ENCODE data around the gene MED13L. TPM values are rescaled to one million over a fixed set of nuclear protein-coding genes. Genes with fewer than 3 reads are reported as not detected.
A peak's percentile ranks its signal among the peaks of the same experiment; 100 is the strongest.

Gene MED13L
- total and polyA plus RNA-seq, 8 donors = 92.4 to 123 (median 97.0) TPM

GRCh38 chr12:116200812-116201211 lies 76.7 kb downstream of the MED13L start:
- H3K9me3 ChIP-seq = no peaks in the 10 kb centered on the region
- H3K27ac ChIP-seq = no peak overlapping the region
- H3K36me3 ChIP-seq = peaks cover 0 to 3% of the 10 kb centered on the region in 2 donors
- TF ChIP-seq, protein P1, sequence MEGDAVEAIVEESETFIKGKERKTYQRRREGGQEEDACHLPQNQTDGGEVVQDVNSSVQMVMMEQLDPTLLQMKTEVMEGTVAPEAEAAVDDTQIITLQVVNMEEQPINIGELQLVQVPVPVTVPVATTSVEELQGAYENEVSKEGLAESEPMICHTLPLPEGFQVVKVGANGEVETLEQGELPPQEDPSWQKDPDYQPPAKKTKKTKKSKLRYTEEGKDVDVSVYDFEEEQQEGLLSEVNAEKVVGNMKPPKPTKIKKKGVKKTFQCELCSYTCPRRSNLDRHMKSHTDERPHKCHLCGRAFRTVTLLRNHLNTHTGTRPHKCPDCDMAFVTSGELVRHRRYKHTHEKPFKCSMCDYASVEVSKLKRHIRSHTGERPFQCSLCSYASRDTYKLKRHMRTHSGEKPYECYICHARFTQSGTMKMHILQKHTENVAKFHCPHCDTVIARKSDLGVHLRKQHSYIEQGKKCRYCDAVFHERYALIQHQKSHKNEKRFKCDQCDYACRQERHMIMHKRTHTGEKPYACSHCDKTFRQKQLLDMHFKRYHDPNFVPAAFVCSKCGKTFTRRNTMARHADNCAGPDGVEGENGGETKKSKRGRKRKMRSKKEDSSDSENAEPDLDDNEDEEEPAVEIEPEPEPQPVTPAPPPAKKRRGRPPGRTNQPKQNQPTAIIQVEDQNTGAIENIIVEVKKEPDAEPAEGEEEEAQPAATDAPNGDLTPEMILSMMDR (IDR thresholded peaks at IDR 0.05) = no peak
- no peaks in the 10 kb centered on the region for H3K27me3 ChIP-seq
- H3K4me3 ChIP-seq = no peak overlapping the region
- no peak for DNase-seq
- ATAC-seq = no peak
- intact Hi-C loops (cut with DNase I) = no loop called here
- H3K4me1 ChIP-seq = peaks cover 6 to 48% of the 10 kb centered on the region in 2 donors

DNA sequence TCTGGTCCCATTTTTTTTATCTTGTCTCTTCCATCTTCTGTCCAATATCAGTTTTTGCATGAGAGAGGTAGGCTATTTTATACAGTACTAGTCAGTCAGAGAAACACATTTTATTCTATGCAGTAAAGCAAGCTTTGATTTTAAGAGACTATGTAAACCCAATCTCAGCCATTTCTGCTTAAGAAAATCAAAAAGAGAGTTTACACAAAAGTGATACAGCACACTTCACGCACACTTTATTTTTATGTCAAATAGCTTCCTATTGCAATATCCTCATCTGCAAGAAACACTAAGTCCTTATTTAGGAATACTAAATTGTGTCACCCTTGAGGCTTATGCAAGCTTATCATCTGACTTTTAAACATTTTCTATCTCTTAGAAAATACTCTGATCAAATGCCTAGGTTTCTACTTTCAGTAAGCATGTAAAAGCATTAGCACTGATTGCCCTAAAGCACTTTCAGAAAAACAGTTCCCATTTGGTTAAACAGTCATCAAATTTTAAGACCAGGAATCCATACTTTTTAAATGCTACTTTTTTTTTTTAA lies 78.3 kb downstream of the MED13L start:
- H3K27me3 ChIP-seq = no peaks in the 10 kb centered on the region
- H3K4me1 ChIP-seq = peaks cover 6 to 63% of the 10 kb centered on the region in 2 donors
- DNase-seq (no peak), ATAC-seq (no peak)
- no peak overlapping the region for H3K4me3 ChIP-seq
- H3K9me3 ChIP-seq = no peaks in the 10 kb centered on the region
- H3K36me3 ChIP-seq = peaks cover 0 to 3% of the 10 kb centered on the region in 2 donors
- TF ChIP-seq, protein P1 (IDR thresholded peaks at IDR 0.05) = no peak
- peak overlapping the region in 1 of 2 donors; percentile 19 for H3K27ac ChIP-seq
- intact Hi-C loops (cut with DNase I) = no loop called here

GRCh38 chr12:116196752-116197718 lies 80.5 kb downstream of the MED13L start:
- DNase-seq (no peak), ATAC-seq (peak; percentile 27)
- TF ChIP-seq, protein P1 (IDR thresholded peaks at IDR 0.05) = no peak
- no peak overlapping the region for H3K4me3 ChIP-seq
- intact Hi-C loops (cut with DNase I) = no loop called here
- no peaks in the 10 kb centered on the region for H3K36me3 ChIP-seq
- no peaks in the 10 kb centered on the region for H3K9me3 ChIP-seq
- H3K27ac ChIP-seq = no peak overlapping the region
- peaks cover 3 to 76% of the 10 kb centered on the region in 2 donors for H3K4me1 ChIP-seq
- H3K27me3 ChIP-seq = no peaks in the 10 kb centered on the region

DNA sequence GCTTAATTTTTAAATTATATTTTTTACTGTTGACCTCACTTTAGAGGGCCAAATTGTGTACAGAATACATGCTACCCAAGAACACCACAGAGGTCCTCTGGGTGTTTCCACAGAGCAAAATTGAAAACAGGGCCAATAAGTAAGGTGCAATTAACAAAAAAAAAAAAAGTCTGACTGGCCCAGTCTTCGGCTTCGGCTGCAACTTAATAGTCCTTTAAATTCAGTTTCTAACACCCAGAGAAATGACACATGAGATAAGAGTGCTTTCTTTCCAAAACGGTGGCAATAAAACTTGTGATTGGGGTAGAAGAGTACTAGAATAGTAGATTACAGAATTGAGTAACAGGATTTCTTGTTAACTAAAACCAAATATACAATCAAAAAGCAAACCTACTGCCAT lies 81.3 kb downstream of the MED13L start:
- intact Hi-C loops (cut with DNase I) = no loop called here
- peak; percentile 26 for ATAC-seq
- DNase-seq = no peak

More for the DNA sequence above, 81.3 kb downstream of the MED13L start:
- Histone ChIP-seq H3K27me3 (no peaks in the 10 kb centered on the region), H3K9me3 (no peaks in the 10 kb centered on the region), H3K4me1 (peaks cover 0 to 80% of the 10 kb centered on the region in 2 donors), H3K36me3 (no peaks in the 10 kb centered on the region), H3K4me3 (no peak overlapping the region), H3K27ac (no peak overlapping the region)
- TF ChIP-seq, protein P1 (IDR thresholded peaks at IDR 0.05) = no peak

Data from left lung (tissue), 10 donors.